Measurements from ENCODE around the gene CAST.

The CAST gene

GRCh38 chr5:96645091-96645490, 17.1 kb upstream of the CAST start (continued):
- TF ChIP-seq, protein P1, sequence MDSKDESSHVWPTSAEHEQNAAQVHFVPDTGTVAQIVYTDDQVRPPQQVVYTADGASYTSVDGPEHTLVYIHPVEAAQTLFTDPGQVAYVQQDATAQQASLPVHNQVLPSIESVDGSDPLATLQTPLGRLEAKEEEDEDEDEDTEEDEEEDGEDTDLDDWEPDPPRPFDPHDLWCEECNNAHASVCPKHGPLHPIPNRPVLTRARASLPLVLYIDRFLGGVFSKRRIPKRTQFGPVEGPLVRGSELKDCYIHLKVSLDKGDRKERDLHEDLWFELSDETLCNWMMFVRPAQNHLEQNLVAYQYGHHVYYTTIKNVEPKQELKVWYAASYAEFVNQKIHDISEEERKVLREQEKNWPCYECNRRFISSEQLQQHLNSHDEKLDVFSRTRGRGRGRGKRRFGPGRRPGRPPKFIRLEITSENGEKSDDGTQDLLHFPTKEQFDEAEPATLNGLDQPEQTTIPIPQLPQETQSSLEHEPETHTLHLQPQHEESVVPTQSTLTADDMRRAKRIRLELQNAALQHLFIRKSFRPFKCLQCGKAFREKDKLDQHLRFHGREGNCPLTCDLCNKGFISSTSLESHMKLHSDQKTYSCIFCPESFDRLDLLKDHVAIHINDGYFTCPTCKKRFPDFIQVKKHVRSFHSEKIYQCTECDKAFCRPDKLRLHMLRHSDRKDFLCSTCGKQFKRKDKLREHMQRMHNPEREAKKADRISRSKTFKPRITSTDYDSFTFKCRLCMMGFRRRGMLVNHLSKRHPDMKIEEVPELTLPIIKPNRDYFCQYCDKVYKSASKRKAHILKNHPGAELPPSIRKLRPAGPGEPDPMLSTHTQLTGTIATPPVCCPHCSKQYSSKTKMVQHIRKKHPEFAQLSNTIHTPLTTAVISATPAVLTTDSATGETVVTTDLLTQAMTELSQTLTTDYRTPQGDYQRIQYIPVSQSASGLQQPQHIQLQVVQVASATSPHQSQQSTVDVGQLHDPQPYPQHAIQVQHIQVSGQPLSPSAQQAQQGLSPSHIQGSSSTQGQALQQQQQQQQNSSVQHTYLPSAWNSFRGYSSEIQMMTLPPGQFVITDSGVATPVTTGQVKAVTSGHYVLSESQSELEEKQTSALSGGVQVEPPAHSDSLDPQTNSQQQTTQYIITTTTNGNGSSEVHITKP (tag by site-specific recombination; IDR thresholded peaks at IDR 0.05): no peak
- TF ChIP-seq ZFP69B (tag by site-specific recombination; IDR thresholded peaks at IDR 0.05) (no peak), ZNF112 (tag by site-specific recombination; IDR thresholded peaks at IDR 0.05) (no peak), OVOL3 (tag by site-specific recombination; IDR thresholded peaks at IDR 0.05) (no peak), ZNF610 (tag by site-specific recombination; IDR thresholded peaks at IDR 0.05; ENCODE audit: borderline replicate concordance) (no peak)
- TF ChIP-seq, protein P2, sequence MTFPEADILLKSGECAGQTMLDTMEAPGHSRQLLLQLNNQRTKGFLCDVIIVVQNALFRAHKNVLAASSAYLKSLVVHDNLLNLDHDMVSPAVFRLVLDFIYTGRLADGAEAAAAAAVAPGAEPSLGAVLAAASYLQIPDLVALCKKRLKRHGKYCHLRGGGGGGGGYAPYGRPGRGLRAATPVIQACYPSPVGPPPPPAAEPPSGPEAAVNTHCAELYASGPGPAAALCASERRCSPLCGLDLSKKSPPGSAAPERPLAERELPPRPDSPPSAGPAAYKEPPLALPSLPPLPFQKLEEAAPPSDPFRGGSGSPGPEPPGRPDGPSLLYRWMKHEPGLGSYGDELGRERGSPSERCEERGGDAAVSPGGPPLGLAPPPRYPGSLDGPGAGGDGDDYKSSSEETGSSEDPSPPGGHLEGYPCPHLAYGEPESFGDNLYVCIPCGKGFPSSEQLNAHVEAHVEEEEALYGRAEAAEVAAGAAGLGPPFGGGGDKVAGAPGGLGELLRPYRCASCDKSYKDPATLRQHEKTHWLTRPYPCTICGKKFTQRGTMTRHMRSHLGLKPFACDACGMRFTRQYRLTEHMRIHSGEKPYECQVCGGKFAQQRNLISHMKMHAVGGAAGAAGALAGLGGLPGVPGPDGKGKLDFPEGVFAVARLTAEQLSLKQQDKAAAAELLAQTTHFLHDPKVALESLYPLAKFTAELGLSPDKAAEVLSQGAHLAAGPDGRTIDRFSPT (tag by site-specific recombination; IDR thresholded peaks at IDR 0.05): no peak

- H3K27ac ChIP-seq (ENCODE audit: extremely low read depth, low read depth, low read length): no peak overlapping the region
- H3K36me3 ChIP-seq (ENCODE audit: control insufficient read depth in 2 of 2, insufficient read depth in 1 of 2, low read length in 2 of 2): no peaks in the 10 kb centered on the region
- peaks cover 30% of the 10 kb centered on the region for H3K4me1 ChIP-seq (ENCODE audit: control insufficient read depth, insufficient read depth, low read length)
- TF ChIP-seq ZSCAN30 (tag by site-specific recombination; IDR thresholded peaks at IDR 0.05): no peak
- TF ChIP-seq TRIM28 (IDR thresholded peaks at IDR 0.05; ENCODE audit: borderline replicate concordance, low read length): no peak
- 0 out of 2 replicates have a peak, but pooled peaks have one; percentile 1 for TF ChIP-seq PRDM1 (tag by site-specific recombination; IDR thresholded peaks at IDR 0.05)
- TF ChIP-seq ZNF366 (tag by site-specific recombination; conservative IDR thresholded peaks at IDR 0.05): 0 out of 2 replicates have a peak, but pooled peaks have one; percentile 9
- TF ChIP-seq ZNF837 (tag by site-specific recombination; IDR thresholded peaks at IDR 0.05): no peak
- no peak overlapping the region for H3K4me3 ChIP-seq (ENCODE audit: low read depth, low read length)
- no peaks in the 10 kb centered on the region for H3K9me3 ChIP-seq (ENCODE audit: control insufficient read depth, insufficient read depth, low read depth, low read length)
- ChIA-PET CTCF (no interaction called here), POLR2A (interaction anchor here (1.1 to 1.2 kb wide), 2 partner anchors 14 to 55 kb away, joined by 3 to 6 read pairs; partner anchors contain the start of gene CAST)
Measured at GRCh38 chr5:96648023-96648422, 14.2 kb upstream of the CAST start.

- ChIA-PET CTCF (no interaction called here), POLR2A (interaction anchor here (1.1 to 1.2 kb wide), 2 partner anchors 14 to 54 kb away, joined by 3 to 6 read pairs; partner anchors contain the start of gene CAST)
- Histone ChIP-seq H3K9me3 (ENCODE audit: control insufficient read depth, insufficient read depth, low read depth, low read length) (no peaks in the 10 kb centered on the region), H3K27ac (ENCODE audit: extremely low read depth, low read depth, low read length) (no peak overlapping the region), H3K36me3 (ENCODE audit: control insufficient read depth in 2 of 2, insufficient read depth in 1 of 2, low read length in 2 of 2) (no peaks in the 10 kb centered on the region), H3K4me1 (ENCODE audit: control insufficient read depth, insufficient read depth, low read length) (peaks cover 30% of the 10 kb centered on the region), H3K4me3 (ENCODE audit: low read depth, low read length) (no peak overlapping the region)
- TF ChIP-seq SP7 (tag by site-specific recombination; IDR thresholded peaks at IDR 0.05): peak; percentile 46; the same call in 1 of the 2 replicates
- TF ChIP-seq ZNF366 (tag by site-specific recombination; conservative IDR thresholded peaks at IDR 0.05): no peak
- TF ChIP-seq, protein P3, sequence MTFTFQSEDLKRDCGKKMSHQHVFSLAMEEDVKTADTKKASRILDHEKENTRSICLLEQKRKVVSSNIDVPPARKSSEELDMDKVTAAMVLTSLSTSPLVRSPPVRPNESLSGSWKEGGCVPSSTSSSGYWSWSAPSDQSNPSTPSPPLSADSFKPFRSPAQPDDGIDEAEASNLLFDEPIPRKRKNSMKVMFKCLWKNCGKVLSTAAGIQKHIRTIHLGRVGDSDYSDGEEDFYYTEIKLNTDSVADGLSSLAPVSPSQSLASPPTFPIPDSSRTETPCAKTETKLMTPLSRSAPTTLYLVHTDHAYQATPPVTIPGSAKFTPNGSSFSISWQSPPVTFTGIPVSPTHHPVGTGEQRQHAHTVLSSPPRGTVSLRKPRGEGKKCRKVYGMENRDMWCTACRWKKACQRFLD (tag by site-specific recombination; IDR thresholded peaks at IDR 0.05): no peak
- peak; percentile 81 for TF ChIP-seq PRDM6 (tag by site-specific recombination; IDR thresholded peaks at IDR 0.05)
- TF ChIP-seq IKZF3 (tag by site-specific recombination; IDR thresholded peaks at IDR 0.05): no peak
- TF ChIP-seq ZFHX2 (tag by site-specific recombination; conservative IDR thresholded peaks at IDR 0.05): peak; percentile 16; the same call in 1 of the 2 replicates
- TF ChIP-seq ZNF677 (tag by site-specific recombination; IDR thresholded peaks at IDR 0.05): no peak
- TF ChIP-seq ZNF398 (tag by site-specific recombination; IDR thresholded peaks at IDR 0.05): peak; percentile 21; the same call in 1 of the 2 replicates
- no peak for TF ChIP-seq ZNF747 (tag by site-specific recombination; IDR thresholded peaks at IDR 0.05)
- TF ChIP-seq ZNF777 (tag by site-specific recombination; IDR thresholded peaks at IDR 0.05; ENCODE audit: borderline replicate concordance): no peak
- no peak for TF ChIP-seq SP2 (tag by site-specific recombination; IDR thresholded peaks at IDR 0.05)
- no peak for TF ChIP-seq ZNF701 (tag by site-specific recombination; IDR thresholded peaks at IDR 0.05)
Measured at GRCh38 chr5:96648593-96648992, 13.6 kb upstream of the CAST start.

All from HEK293 (cell line).